ENCODE measurements around the gene BACH2.

- TF ChIP-seq EZH2phosphoT487 (IDR thresholded peaks at IDR 0.05; ENCODE audit: insufficient read depth, low read depth) (no peak), EZH2 (IDR thresholded peaks at IDR 0.05; ENCODE audit: insufficient read depth, poor library complexity, severe bottlenecking) (no peak)
Observed at GRCh38 chr6:90195094-90195829, 101.4 kb downstream of the BACH2 start.

Data from GM23248 (cell line).